ENCODE data around the gene ZNF543.

DNA sequence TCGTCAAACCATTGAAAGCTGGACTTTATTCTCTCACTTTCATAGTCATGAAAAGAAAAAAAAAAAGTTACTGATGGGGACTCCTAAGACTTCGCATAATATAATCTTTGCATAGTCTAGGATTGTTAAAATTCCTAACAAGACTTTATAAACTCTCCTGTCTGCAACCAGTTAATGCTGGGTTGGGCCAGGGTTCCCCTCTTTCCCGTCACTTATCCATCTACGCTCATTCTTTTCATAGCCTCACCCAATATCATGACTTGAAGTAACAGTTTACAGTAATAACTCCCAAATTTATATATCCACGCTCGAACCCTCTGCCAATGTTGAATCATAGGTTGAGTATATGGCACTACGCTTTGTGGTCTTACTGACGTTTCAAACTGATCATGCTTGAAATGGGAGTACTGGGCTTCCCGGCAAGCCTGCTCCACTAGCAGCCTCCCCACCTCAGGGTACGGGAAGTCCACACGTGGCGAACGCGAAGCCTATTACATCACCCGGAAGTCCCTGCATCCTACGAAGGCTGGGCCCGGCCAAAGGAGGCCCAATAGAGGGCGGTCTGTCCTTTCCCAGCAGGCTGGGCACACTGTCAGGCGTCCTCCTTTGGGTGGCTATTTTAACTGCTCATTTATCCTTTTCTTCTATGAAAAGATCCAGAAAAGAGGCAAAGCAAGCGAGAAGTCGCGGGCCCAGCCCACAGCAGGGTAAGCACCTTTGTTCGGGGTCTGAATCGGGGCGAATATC, 40.7 kb upstream of the ZNF543 start:
- TF ChIP-seq POLR2A (IDR thresholded peaks at IDR 0.05) = peak in 1 of 2 donors; percentile 19
- TF ChIP-seq, protein P1, sequence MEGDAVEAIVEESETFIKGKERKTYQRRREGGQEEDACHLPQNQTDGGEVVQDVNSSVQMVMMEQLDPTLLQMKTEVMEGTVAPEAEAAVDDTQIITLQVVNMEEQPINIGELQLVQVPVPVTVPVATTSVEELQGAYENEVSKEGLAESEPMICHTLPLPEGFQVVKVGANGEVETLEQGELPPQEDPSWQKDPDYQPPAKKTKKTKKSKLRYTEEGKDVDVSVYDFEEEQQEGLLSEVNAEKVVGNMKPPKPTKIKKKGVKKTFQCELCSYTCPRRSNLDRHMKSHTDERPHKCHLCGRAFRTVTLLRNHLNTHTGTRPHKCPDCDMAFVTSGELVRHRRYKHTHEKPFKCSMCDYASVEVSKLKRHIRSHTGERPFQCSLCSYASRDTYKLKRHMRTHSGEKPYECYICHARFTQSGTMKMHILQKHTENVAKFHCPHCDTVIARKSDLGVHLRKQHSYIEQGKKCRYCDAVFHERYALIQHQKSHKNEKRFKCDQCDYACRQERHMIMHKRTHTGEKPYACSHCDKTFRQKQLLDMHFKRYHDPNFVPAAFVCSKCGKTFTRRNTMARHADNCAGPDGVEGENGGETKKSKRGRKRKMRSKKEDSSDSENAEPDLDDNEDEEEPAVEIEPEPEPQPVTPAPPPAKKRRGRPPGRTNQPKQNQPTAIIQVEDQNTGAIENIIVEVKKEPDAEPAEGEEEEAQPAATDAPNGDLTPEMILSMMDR (IDR thresholded peaks at IDR 0.05) = peak; percentile 7 to 37 (median 27)
